GM19193 (cell line): ENCODE measurements around the gene GNG7.
A peak's percentile ranks its signal among the peaks of the same experiment; 100 is the strongest.

Experiments used
- POLR2A ChIP-seq: IDR thresholded peaks from 4 replicates; pipeline ENCODE4 v1.6.1; 2011; ENCODE audit not compliant: insufficient read depth, insufficient read length; ENCODE audit errors: extremely low read depth

Gene GNG7

GRCh38 chr19:2475018-2475701, 227.3 kb downstream of the GNG7 start:
- no peak for TF ChIP-seq POLR2A

DNA sequence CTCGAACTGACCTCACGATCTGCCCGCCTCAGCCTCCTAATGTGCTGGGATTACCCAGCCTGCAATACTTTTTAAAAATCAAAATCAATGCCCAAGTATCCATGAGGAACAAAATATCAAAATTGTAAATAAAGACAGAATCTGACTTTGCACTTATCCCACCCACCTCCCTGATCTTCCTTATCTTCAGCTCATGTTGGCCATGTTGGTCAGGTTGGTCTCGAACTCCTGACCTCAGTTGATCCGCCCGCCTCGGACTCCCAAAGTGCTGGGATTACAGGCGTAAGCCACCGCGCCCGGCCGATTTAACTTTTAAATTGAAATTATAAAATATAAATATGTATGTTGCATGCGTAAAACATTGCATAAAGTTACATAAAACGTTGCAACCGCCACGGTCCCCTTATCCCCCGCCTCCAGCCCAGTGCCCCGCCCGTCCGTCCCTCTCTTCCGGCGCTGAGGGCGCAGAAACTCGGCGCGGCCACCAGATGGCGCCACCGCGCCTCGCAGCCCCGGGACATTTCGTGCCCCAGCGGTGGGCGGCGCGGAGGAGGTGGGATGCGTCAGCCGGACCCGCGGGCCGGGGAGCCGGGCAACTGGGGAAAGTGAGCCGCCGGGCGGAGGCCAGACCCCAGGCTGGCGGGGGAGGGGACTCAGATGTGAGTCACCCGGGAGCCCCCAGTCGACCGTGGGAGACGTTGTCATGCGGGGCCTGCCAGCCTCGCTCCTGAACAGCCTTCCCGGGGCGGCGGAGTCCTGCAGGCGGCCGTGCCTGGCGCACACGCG, 228.1 kb downstream of the GNG7 start:
- peak; percentile 16 for TF ChIP-seq POLR2A

DNA sequence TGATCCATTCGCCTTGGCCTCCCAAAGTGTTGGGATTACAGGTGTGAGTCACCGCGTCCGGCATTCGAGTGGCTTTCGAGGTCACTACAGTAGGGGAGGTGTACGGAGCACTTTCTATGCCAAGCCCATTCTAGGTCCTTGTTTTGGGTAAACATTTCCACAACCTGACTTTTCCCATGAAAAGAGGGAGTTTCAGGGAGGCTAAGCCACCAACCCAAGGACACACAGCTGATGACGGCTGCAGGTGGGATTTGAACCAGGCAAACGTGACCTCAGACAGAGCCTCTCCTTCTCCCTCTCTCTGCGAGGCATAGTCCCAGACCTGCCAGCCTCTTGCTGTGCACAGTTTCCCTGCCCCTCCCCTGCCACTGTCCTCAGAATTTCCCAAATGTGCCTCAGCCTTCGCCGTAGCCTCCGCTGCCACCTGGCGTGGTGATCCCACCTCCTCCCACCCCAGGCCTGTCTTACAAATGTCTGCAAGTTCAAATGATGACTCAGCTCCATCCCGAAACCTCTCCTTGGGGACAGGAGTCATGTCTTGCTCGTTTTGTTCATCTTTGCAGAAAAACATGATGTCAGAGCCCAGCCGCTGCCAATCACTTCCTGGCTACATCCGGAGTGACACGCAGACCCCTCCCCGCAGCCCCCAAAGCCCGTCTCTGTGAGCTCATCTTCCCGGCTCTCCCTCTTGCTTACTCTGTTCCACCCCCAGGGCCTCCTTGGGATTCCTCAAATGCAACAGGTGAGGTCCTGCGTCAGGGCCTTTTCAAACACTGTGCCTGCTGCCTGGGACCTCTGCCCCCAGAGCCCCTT, 233.2 kb downstream of the GNG7 start:
- no peak for TF ChIP-seq POLR2A

DNA sequence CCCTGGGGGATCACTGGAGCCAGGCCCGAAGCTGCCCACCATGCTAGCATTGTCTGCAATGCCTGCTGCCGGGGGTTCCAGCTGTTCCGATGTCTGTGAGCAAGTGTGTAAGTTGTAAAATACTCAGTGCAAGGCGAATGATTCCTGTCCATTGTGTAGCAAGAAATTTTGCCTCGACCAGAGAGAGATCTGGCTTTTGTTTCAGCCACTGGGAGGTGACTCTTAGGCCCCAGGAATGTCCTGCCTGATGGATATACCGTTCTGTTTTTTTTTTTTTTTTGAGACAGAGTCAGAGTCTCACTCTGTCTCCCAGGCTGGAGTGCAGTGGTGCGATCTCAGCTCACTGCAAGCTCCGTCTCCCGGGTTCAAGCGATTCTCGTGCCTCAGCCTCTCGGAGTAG, 233.9 kb downstream of the GNG7 start:
- TF ChIP-seq POLR2A: no peak

- no peak for TF ChIP-seq POLR2A
Measured at GRCh38 chr19:2464389-2464788, 238.1 kb downstream of the GNG7 start.

- TF ChIP-seq POLR2A: no peak
Measured at GRCh38 chr19:2462635-2463421, 239.7 kb downstream of the GNG7 start.

GRCh38 chr19:2461751-2462634, 240.5 kb downstream of the GNG7 start:
- TF ChIP-seq POLR2A: no peak
